Testis (tissue), 2 donors: ENCODE results near the gene CCNL1.

ENCODE experiments used
- POLR2A ChIP-seq: fragments of 450-650 bp; IDR thresholded peaks from one replicate; pipeline ENCODE4 v1.6.1; 2017; ENCODE audit warnings: antibody characterized with exemption, mild to moderate bottlenecking, moderate library complexity
- TF ChIP-seq, protein P1 (sequence below), 3 experiments: fragments of 450-650 bp in 2 of 3; fragments of 200-600 bp in 1 of 3; sonication (generic) in 1 of 3; IDR thresholded peaks; one replicate each; pipeline ENCODE4 v1.5.1; 2016 to 2019; ENCODE audit warnings: antibody characterized with exemption in 3 of 3, mild to moderate bottlenecking in 2 of 3, moderate library complexity in 1 of 3

DNA sequence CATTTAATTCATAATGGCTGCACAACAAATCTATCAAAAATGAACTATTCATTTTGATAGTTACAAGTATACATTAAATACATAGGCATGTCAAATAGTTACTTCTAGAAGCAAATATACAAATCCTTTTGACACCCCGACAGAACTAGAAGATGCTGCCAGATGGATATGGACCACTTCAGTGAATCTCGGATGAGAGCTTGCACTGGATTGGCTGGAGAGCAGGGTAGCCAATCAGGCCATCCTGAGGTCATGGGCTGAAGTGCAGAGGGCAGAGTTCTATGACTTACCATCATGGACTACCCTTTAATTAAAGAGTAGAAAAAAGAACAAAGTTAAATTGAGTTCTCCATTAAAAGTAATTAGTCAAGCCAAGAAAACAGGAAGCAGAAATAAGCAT lies 8.3 kb downstream of the CCNL1 start:
- no peak for TF ChIP-seq POLR2A
- TF ChIP-seq, protein P1, sequence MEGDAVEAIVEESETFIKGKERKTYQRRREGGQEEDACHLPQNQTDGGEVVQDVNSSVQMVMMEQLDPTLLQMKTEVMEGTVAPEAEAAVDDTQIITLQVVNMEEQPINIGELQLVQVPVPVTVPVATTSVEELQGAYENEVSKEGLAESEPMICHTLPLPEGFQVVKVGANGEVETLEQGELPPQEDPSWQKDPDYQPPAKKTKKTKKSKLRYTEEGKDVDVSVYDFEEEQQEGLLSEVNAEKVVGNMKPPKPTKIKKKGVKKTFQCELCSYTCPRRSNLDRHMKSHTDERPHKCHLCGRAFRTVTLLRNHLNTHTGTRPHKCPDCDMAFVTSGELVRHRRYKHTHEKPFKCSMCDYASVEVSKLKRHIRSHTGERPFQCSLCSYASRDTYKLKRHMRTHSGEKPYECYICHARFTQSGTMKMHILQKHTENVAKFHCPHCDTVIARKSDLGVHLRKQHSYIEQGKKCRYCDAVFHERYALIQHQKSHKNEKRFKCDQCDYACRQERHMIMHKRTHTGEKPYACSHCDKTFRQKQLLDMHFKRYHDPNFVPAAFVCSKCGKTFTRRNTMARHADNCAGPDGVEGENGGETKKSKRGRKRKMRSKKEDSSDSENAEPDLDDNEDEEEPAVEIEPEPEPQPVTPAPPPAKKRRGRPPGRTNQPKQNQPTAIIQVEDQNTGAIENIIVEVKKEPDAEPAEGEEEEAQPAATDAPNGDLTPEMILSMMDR (IDR thresholded peaks at IDR 0.05) = no peak
